ENCODE results near the gene DAPK1.

DNA sequence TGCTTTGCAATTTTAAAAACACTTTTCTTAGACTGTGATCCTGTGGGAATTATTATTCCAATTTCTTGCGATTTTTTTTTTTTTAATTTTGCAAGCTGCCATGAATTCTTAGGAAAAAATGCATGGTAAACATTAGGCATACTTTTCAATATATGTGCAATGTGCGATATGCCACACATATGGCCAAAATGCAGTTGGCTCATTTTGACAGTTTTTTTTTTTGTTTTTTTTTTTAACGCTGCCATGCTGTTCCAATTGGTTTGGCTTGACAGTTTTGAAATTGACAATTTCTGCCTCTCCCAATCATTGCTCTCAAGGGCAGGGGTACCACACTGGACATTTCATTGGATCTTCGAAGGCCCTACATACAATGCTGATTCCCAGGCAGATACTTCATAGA, 36.4 kb downstream of the DAPK1 start:
- no peak for TF ChIP-seq CTCF (IDR thresholded peaks at IDR 0.05)
- TF ChIP-seq POLR2AphosphoS5 (IDR thresholded peaks at IDR 0.05) = no peak
- no peak for TF ChIP-seq EP300 (IDR thresholded peaks at IDR 0.05)
- TF ChIP-seq POLR2A (IDR thresholded peaks at IDR 0.05) = no peak

Measured in stomach (tissue), 4 donors.